Heart left ventricle (tissue), 16 donors: ENCODE data around the gene NANOS3. TPM values are rescaled to one million over a fixed set of nuclear protein-coding genes. Genes with fewer than 3 reads are reported as not detected.

ENCODE experiments used
- ATAC-seq, 4 donors: fragments of 200-7000 bp; cut with Tn5 transposase; one replicate each; pipeline ENCODE4 v1.9.1; 2020 to 2022; ENCODE audit warnings: moderate library complexity in 4 of 4, mild to moderate bottlenecking in 3 of 4, moderate number of reproducible peaks in 1 of 4
- DNase-seq, 5 donors: peaks; one replicate each; pipeline ENCODE4 v3.0.0-alpha.2; 2020
- H3K27ac ChIP-seq, 12 donors: fragments of 200-600 bp; sonication (generic) in 4 of 12; one replicate each; pipeline versions ENCODE4 v1.5.0 to v1.8.0; 2016 to 2022; ENCODE audit warnings: mild to moderate bottlenecking in 2 of 12
- H3K27me3 ChIP-seq, 9 donors: fragments of 200-600 bp; sonication (generic) in 2 of 9; one replicate each; pipeline versions ENCODE4 v1.5.1 to v1.8.0; 2016 to 2022; ENCODE audit warnings: mild to moderate bottlenecking in 3 of 9
- H3K36me3 ChIP-seq, 9 donors: fragments of 200-600 bp; sonication (generic) in 2 of 9; one replicate each; pipeline versions ENCODE4 v1.5.0 to v1.8.0; 2018 to 2022; ENCODE audit warnings: mild to moderate bottlenecking in 2 of 9
- H3K4me1 ChIP-seq, 12 donors: fragments of 200-600 bp; sonication (generic) in 4 of 12; one replicate each; pipeline versions ENCODE4 v1.5.0 to v1.8.0; 2016 to 2022; ENCODE audit warnings: mild to moderate bottlenecking in 3 of 12
- H3K4me3 ChIP-seq, 12 donors: fragments of 200-600 bp; sonication (generic) in 4 of 12; one replicate each; pipeline versions ENCODE4 v1.5.0 to v1.8.0; 2017 to 2022; ENCODE audit warnings: mild to moderate bottlenecking in 9 of 12, moderate library complexity in 4 of 12
- H3K9me3 ChIP-seq, 12 donors: fragments of 200-600 bp; sonication (generic) in 4 of 12; one replicate each; pipeline versions ENCODE4 v1.5.0 to v1.8.0; 2016 to 2022; ENCODE audit warnings: mild to moderate bottlenecking in 1 of 12
- POLR2A ChIP-seq, 2 donors: fragments of 450-650 bp; IDR thresholded peaks; one replicate each; pipeline ENCODE4 v1.6.1; 2017; ENCODE audit warnings: antibody characterized with exemption in 2 of 2, mild to moderate bottlenecking in 2 of 2, moderate library complexity in 2 of 2
- WGBS, 4 donors: extraction: QIAGEN DNeasy Blood & Tissue Kit in 2 of 4; methylation state at CpG; one replicate each; pipeline versions ENCODE4 v1.1.5 to v1.1.7; 2013 to 2018; 5-methylcytosine and 5-hydroxymethylcytosine counted together
- intact Hi-C, 10 donors: fragments of 100-400 bp; cut with DNase I; formaldehyde crosslinking; loops; one replicate each; pipeline versions ENCODE4 v1.11.1 to v1.14.2; 2022
- polyA plus RNA-seq, 2 donors: library from polyadenylated mRNA; stranded (reverse); fragments of 200-250 nt; gene quantifications; one replicate each; pipeline ENCODE4 v1.2.3, GENCODE V29; 2013
- total RNA-seq, 9 donors: library from RNA; depleted of rRNA in 2 of 9; stranded (reverse); fragments of >200 nt in 2 of 9; fragmentation: NEBNext Ultra II Directional in 3 of 9; extraction: Animal tissue kit (Norgen Biotek cat#: 25700) in 3 of 9; gene quantifications; one replicate each; pipeline versions ENCODE4 v1.1.0 to v1.2.4, GENCODE V29; 2016 to 2023
- TF ChIP-seq, protein P1 (sequence below), 12 donors: fragments of 200-600 bp; sonication (generic) in 4 of 12; IDR thresholded peaks; one replicate each; pipeline versions ENCODE4 v1.5.0 to v1.8.0; 2018 to 2022; ENCODE audit warnings: antibody characterized with exemption in 12 of 12, mild to moderate bottlenecking in 5 of 12
- donor health status: ischemic (EF 13 %, LVEDD 7.1; RV severe dilation, severe dysfunction).
- donor health status: healthy with polysubstance abuse.
- donor health status: DM: no; HTN: yes; CAD: no.
- donor health status: DM: no; HTN: no; CAD: no.
- donor health status: ischemic (EF 25% LVEDD 6.9; RV normal size, moderate dysfunction).
- donor health status: ischemic (EF 25% LVEDD 5.7; RV mildly dilated, moderate dysfunction).
- donor health status: healthy.
- donor health status: DM: yes; HTN: yes; CAD: no.
- donor health status: ischemic (EF 35%, LVEDD 5.7; RV mildly dilated, moderate dysfunction).
- donor health status: nonischemic (EF 11% LVEDD 7.7; RV severe dilation, severe dysfunction).
- donor health status: DM: yes; HTN: yes; CAD: no.
- donor health status: PGD.
- donor health status: ischemic (EF 29% LVEDD 5.4; RV normal size, mild dysfunction).
- donor health status: nonischemic (EF 23%, LVEDD 6.1; RV moderate dilation, normal function).

The NANOS3 gene
- total and polyA plus RNA-seq, 11 donors = 0.36 to 1.7 (median 1.1) TPM; not detected in 5

DNA sequence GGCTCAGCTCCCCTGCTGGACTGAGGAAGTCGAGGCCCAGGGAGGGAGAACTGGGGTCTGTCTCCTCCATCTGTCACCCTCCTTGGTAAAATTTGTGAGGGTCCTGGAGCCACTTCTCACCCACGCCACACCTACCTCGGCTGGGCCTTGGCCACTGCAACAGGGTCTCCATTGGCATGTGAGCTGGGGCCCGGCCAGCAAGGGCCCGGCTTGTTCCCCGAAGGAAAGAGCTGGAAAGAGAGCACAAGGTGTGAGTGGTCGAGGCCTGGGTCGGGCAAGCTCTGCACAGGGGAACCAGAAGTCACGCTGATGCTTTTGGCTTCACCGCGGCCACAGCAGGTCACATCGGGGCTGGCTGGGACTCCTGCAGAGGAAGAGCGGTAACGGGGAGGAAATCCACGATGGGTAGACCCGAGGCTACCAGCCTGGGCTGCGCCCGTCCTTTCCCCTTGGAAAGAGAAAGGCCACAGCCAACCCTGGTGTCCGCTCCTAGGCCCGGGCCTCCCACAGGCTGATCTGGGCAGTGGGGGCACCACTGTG is 9.0 kb downstream of the NANOS3 start:
- no peak for TF ChIP-seq POLR2A (IDR thresholded peaks at IDR 0.05)
- TF ChIP-seq, protein P1, sequence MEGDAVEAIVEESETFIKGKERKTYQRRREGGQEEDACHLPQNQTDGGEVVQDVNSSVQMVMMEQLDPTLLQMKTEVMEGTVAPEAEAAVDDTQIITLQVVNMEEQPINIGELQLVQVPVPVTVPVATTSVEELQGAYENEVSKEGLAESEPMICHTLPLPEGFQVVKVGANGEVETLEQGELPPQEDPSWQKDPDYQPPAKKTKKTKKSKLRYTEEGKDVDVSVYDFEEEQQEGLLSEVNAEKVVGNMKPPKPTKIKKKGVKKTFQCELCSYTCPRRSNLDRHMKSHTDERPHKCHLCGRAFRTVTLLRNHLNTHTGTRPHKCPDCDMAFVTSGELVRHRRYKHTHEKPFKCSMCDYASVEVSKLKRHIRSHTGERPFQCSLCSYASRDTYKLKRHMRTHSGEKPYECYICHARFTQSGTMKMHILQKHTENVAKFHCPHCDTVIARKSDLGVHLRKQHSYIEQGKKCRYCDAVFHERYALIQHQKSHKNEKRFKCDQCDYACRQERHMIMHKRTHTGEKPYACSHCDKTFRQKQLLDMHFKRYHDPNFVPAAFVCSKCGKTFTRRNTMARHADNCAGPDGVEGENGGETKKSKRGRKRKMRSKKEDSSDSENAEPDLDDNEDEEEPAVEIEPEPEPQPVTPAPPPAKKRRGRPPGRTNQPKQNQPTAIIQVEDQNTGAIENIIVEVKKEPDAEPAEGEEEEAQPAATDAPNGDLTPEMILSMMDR (IDR thresholded peaks at IDR 0.05) = no peak
- Histone ChIP-seq H3K27ac (no peak overlapping the region), H3K27me3 (no peaks in the 10 kb centered on the region), H3K36me3 (no peaks in the 10 kb centered on the region), H3K4me1 (peaks cover 0 to 20% (median 12%) of the 10 kb centered on the region in 12 donors), H3K4me3 (no peak overlapping the region), H3K9me3 (no peaks in the 10 kb centered on the region)
- intact Hi-C loops = loop anchor here in 5 of 10 donors (10.0 kb wide), 3 partner anchors 159 to 459 kb away; no protein-coding TSS in a partner anchor
- no peak for DNase-seq
- no peak for ATAC-seq
- WGBS, 4 donors = 89 to 95% (median 93%) methylated on average over 14 to 20 of the region's 20 CpGs

DNA sequence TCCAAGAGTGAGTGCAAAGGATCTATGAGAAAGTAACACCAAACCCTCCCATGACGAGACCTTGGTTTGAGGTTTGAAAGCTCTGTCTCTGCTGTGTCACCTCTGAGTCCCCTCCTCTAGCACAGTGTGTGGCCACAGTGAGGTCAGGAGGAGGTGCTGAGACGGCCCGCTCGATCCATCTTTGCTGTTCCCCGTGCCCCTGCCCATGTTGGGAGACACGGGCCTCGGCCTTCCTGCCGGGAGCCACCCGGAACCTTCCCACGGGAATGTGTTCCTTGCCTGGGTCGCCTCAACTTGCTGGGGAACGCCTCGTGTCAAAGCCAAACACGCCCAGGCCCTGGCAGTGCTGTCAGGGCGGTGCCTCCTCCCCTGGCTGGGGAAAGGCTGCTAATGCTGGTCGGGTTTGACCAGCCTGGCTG is 10.1 kb downstream of the NANOS3 start:
- Histone ChIP-seq H3K9me3 (no peaks in the 10 kb centered on the region), H3K4me3 (no peak overlapping the region), H3K27ac (no peak overlapping the region), H3K4me1 (peaks cover 0 to 9% (median 1%) of the 10 kb centered on the region in 12 donors), H3K36me3 (no peaks in the 10 kb centered on the region), H3K27me3 (no peaks in the 10 kb centered on the region)
- WGBS, 4 donors = 71 to 78% (median 72%) methylated on average over 13 to 16 of the region's 16 CpGs
- intact Hi-C loops = loop anchor here in 5 of 10 donors (10.0 kb wide), 3 partner anchors 158 to 458 kb away; no protein-coding TSS in a partner anchor
- ATAC-seq = no peak
- no peak for TF ChIP-seq POLR2A (IDR thresholded peaks at IDR 0.05)
- TF ChIP-seq, protein P1 (IDR thresholded peaks at IDR 0.05) = no peak
- no peak for DNase-seq

DNA sequence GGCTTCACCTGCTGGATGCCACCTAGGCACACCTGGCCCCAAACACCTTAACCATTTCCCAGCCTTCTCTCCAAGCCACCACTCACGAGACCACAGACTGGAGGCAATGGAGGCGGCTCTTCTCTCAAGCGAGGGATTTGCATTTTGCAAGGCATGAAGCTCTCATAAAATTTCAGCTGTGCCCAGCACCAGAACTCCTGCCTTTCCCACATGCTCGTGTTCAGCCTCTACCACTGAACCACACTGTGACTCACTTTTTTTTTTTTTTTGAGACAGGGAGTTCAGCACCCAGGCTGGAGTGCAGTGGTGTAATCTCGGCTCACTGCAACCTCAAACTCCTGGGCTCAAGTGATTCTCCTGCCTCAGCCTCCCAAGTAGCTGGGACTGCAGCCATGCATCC is 10.6 kb downstream of the NANOS3 start:
- 73 to 86% (median 80%) methylated on average over 5 of the region's 5 CpGs for WGBS, 4 donors
- no peak for ATAC-seq

DNA sequence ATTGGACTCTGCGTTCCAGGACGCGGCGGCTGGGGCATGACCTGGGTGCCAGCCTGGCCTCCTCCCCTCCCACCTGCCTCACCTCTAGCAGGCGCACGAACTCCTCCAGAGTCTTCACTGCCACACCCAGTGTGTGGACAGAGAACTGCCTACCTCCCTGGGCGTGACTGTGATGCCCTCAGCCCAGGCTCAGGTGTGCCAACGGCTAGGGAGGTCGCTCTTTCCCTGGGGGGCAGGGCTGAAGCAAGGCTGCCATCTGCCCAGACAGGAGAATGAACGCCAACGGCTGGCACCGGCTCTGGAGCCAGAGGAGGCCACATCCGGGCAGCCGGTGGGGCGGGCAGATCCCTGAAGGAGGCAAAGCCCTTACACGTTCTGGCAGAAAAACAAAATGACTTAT is 11.3 kb downstream of the NANOS3 start:
- Histone ChIP-seq H3K4me1 (peaks cover 0 to 8% (median 0%) of the 10 kb centered on the region in 12 donors), H3K36me3 (no peaks in the 10 kb centered on the region), H3K27ac (no peak overlapping the region), H3K27me3 (no peaks in the 10 kb centered on the region), H3K4me3 (no peak overlapping the region), H3K9me3 (no peaks in the 10 kb centered on the region)
- 90 to 94% (median 92%) methylated on average over 9 to 16 of the region's 16 CpGs for WGBS, 4 donors
- DNase-seq = no peak
- no peak for TF ChIP-seq POLR2A (IDR thresholded peaks at IDR 0.05)
- TF ChIP-seq, protein P1 (IDR thresholded peaks at IDR 0.05) = no peak
- intact Hi-C loops = loop anchor here in 5 of 10 donors (10.0 kb wide), 3 partner anchors 157 to 457 kb away; no protein-coding TSS in a partner anchor
- ATAC-seq = no peak

More for the DNA sequence above, 10.6 kb downstream of the NANOS3 start:
- no peaks in the 10 kb centered on the region for H3K27me3 ChIP-seq
- TF ChIP-seq POLR2A (IDR thresholded peaks at IDR 0.05) = no peak
- TF ChIP-seq, protein P1 (IDR thresholded peaks at IDR 0.05) = no peak
- intact Hi-C loops = loop anchor here in 5 of 10 donors (10.0 kb wide), 3 partner anchors 157 to 457 kb away; no protein-coding TSS in a partner anchor
- peaks cover 0 to 8% (median 0%) of the 10 kb centered on the region in 12 donors for H3K4me1 ChIP-seq
- H3K9me3 ChIP-seq = no peaks in the 10 kb centered on the region
- no peak overlapping the region for H3K4me3 ChIP-seq
- H3K36me3 ChIP-seq = no peaks in the 10 kb centered on the region
- DNase-seq = no peak
- no peak overlapping the region for H3K27ac ChIP-seq
